GM23248 (cell line): ENCODE results near the gene ZFAND6. TPM values are rescaled to one million over a fixed set of nuclear protein-coding genes. Genes with fewer than 3 reads are reported as not detected.

ENCODE experiments used
- DNase-seq: peaks from one replicate; pipeline ENCODE4 v3.0.0-alpha.2; 2015
- H2AFZ ChIP-seq: fragments of 200-600 bp; sonication (generic); 2 replicates; pipeline ENCODE4 v1.6.1; 2016; ENCODE audit warnings: antibody characterized with exemption
- H3F3A ChIP-seq: fragments of 200-600 bp; sonication (generic); 2 replicates; pipeline ENCODE4 v1.6.1; 2016; ENCODE audit warnings: mild to moderate bottlenecking, antibody characterized with exemption, mixed run types; ENCODE audit not compliant: insufficient read depth
- H3K27ac ChIP-seq: fragments of 200-600 bp; sonication (generic); 2 replicates; pipeline ENCODE4 v1.5.1; 2016; ENCODE audit warnings: mild to moderate bottlenecking
- H3K27me3 ChIP-seq: fragments of 200-600 bp; sonication (generic); replicated peaks from 2 replicates; pipeline ENCODE4 v1.6.1; 2016; ENCODE audit warnings: mild to moderate bottlenecking; ENCODE audit not compliant: insufficient read depth
- H3K36me3 ChIP-seq: fragments of 200-600 bp; sonication (generic); 2 replicates; pipeline ENCODE4 v1.6.1; 2016; ENCODE audit warnings: low read depth, mild to moderate bottlenecking
- H3K4me1 ChIP-seq: fragments of 200-600 bp; sonication (generic); 2 replicates; pipeline ENCODE4 v1.6.1; 2016; ENCODE audit warnings: mild to moderate bottlenecking; ENCODE audit not compliant: insufficient read depth
- H3K4me2 ChIP-seq: fragments of 200-600 bp; sonication (generic); one replicate; pipeline ENCODE4 v1.6.1; 2016; ENCODE audit warnings: mild to moderate bottlenecking; ENCODE audit not compliant: unreplicated experiment
- H3K4me3 ChIP-seq: fragments of 200-600 bp; sonication (generic); 2 replicates; pipeline ENCODE4 v1.5.1; 2016; ENCODE audit warnings: mild to moderate bottlenecking
- H3K79me2 ChIP-seq: fragments of 200-600 bp; sonication (generic); 2 replicates; pipeline ENCODE4 v1.6.1; 2016; ENCODE audit warnings: mild to moderate bottlenecking; ENCODE audit not compliant: insufficient read depth
- H3K9ac ChIP-seq: fragments of 200-600 bp; sonication (generic); 2 replicates; pipeline ENCODE4 v1.6.1; 2016; ENCODE audit warnings: mild to moderate bottlenecking
- H3K9me2 ChIP-seq: fragments of 200-600 bp; sonication (generic); 2 replicates; pipeline ENCODE4 v1.6.1; 2016; ENCODE audit warnings: mixed run types, mild to moderate bottlenecking, moderate library complexity; ENCODE audit not compliant: insufficient read depth
- H3K9me3 ChIP-seq: fragments of 200-600 bp; sonication (generic); one replicate; pipeline ENCODE4 v1.6.1; 2017; ENCODE audit warnings: low read depth
- H4K20me1 ChIP-seq: fragments of 200-600 bp; sonication (generic); 2 replicates; pipeline ENCODE4 v1.6.0; 2016; ENCODE audit not compliant: insufficient read depth
- EZH2 ChIP-seq: fragments of 200-600 bp; sonication (generic); IDR thresholded peaks from 2 replicates; pipeline ENCODE4 v1.6.1; 2018; ENCODE audit warnings: antibody characterized with exemption, mild to moderate bottlenecking; ENCODE audit not compliant: insufficient read depth, poor library complexity, severe bottlenecking
- EZH2phosphoT487 ChIP-seq: fragments of 200-600 bp; sonication (generic); IDR thresholded peaks from 2 replicates; pipeline ENCODE4 v1.6.1; 2018; ENCODE audit warnings: antibody characterized with exemption, moderate library complexity, mild to moderate bottlenecking, low read depth; ENCODE audit not compliant: insufficient read depth
- WGBS, 2 experiments: methylation state at CpG; one replicate each; pipeline ENCODE4 v1.1.6; 2015 to 2017; ENCODE audit warnings: low lambda C conversion rate in 2 of 2, low coverage in 1 of 2; ENCODE audit errors: missing lambda C conversion rate in 2 of 2; 5-methylcytosine and 5-hydroxymethylcytosine counted together
- in situ Hi-C: fragments of 300-500 bp; cut with MboI; formaldehyde crosslinking; loops from 2 replicates; pipeline ENCODE4 v1.15.0; 2020
- polyA plus RNA-seq: library from polyadenylated mRNA; unstranded; fragments of >200 nt; fragmentation: Nextera tagmentation; extraction: Ambion mirVana; gene quantifications from 2 replicates; pipeline ENCODE4 v1.2.1, GENCODE V29; 2016
- total RNA-seq: library from RNA; depleted of rRNA; stranded (reverse); fragments of >200 nt; shearing (Covaris generic); gene quantifications from 2 replicates; pipeline ENCODE4 v1.2.3, GENCODE V29; 2014

Gene ZFAND6
- total and polyA plus RNA-seq, 2 experiments from 2014 or later: 101 to 104 TPM

DNA sequence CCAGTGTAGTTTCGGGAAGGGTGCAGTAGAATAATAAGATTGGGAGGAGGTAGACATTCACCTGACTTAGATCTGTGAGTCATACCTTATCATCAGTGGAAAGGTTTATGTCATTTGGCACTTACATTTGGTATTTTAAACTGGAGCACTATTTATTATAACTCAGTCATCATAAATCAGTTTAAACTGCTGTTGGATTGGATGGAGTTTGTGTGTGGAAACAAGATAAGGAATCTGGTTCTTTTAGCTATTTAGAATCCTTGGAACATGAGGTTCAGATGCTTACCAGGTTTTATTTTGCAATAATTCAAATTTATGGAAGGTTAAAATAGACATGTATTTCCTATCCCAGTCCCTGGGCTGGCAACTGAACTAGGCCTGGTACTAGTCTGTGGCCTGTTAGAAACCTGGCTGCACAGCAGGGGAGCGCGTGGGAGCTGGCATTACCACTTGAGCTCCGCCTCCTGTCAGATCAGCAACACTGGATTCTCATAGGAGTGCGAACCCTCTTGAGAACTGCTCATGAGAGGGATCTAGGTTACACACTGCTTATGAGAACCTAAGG, 34.5 kb downstream of the ZFAND6 start:
- Histone ChIP-seq H3K9me2 (no peaks in the 10 kb centered on the region), H2AFZ (no peak overlapping the region), H3K36me3 (no peaks in the 10 kb centered on the region), H3K9ac (no peak overlapping the region), H3K4me2 (no peak overlapping the region), H3K27me3 (no peaks in the 10 kb centered on the region), H3F3A (no peaks in the 10 kb centered on the region), H3K79me2 (peaks cover 98% of the 10 kb centered on the region), H3K9me3 (no peaks in the 10 kb centered on the region), H4K20me1 (peaks cover 12% of the 10 kb centered on the region), H3K4me3 (no peak overlapping the region), H3K27ac (no peak overlapping the region), H3K4me1 (peaks cover 11% of the 10 kb centered on the region)
- WGBS, 2 experiments: 81 to 91% methylated on average over 5 of the region's 5 CpGs
- in situ Hi-C loops: no loop called here
- TF ChIP-seq EZH2: no peak
- TF ChIP-seq EZH2phosphoT487: no peak
- no peak for DNase-seq

DNA sequence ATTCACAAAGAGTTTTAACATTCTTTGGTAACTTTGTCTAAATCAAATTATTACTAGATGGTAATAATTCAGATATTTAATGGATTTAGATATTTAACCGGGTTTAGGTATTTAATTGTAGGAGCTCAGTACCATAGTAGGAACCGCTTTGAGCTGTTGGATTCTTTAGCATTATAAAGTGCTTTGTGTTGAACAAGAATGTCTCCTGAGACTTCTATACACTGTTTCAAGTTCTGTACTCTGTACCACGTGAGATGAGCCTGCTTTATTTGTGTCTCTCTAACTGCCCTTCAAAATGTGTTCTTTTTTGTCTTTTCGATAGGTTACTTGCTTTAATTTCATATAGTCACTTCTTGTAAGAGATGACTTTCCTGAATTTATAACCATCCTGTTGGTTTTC, 36.0 kb downstream of the ZFAND6 start:
- WGBS, 2 experiments: 93 to 98% methylated on average over 4 of the region's 4 CpGs
- peaks cover 10% of the 10 kb centered on the region for H3K4me1 ChIP-seq
- DNase-seq: no peak
- no peak overlapping the region for H2AFZ ChIP-seq
- no peak overlapping the region for H3K9ac ChIP-seq
- no peaks in the 10 kb centered on the region for H3K9me2 ChIP-seq
- H4K20me1 ChIP-seq: peaks cover 12% of the 10 kb centered on the region
- H3F3A ChIP-seq: no peaks in the 10 kb centered on the region
- TF ChIP-seq EZH2phosphoT487 (no peak), EZH2 (no peak)
- no peaks in the 10 kb centered on the region for H3K9me3 ChIP-seq
- H3K4me3 ChIP-seq: no peak overlapping the region
- H3K4me2 ChIP-seq: no peak overlapping the region
- in situ Hi-C loops: no loop called here
- H3K27ac ChIP-seq: no peak overlapping the region
- peaks cover 98% of the 10 kb centered on the region for H3K79me2 ChIP-seq
- H3K36me3 ChIP-seq: no peaks in the 10 kb centered on the region
- H3K27me3 ChIP-seq: no peaks in the 10 kb centered on the region

DNA sequence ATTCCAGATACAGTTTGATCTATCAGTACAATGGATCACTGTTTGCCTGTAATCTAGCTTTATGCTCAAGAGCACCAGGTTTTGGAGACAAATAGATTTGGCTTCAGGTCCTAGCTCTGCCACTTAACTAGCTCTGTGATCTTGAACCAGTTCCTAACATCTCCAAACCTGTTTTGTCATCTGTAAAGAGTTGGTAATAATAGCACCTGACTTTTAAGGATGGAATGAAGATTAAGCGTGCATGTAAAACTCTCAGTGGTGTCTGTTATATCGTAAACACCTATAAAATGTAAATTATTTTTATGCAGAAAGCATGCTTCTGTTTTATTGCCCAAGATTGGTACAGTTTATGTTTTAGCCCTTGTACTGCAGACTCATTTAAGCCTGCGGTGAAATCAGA, 36.5 kb downstream of the ZFAND6 start:
- Histone ChIP-seq H4K20me1 (peaks cover 12% of the 10 kb centered on the region), H3K27me3 (no peaks in the 10 kb centered on the region), H3K4me2 (no peak overlapping the region), H3K4me1 (peaks cover 5% of the 10 kb centered on the region; the same call in 1 of the 2 replicates), H3K36me3 (no peaks in the 10 kb centered on the region), H3K9ac (no peak overlapping the region), H3K9me2 (no peaks in the 10 kb centered on the region), H3K27ac (no peak overlapping the region), H3K9me3 (no peaks in the 10 kb centered on the region), H3K79me2 (peaks cover 98% of the 10 kb centered on the region), H3F3A (no peaks in the 10 kb centered on the region), H3K4me3 (no peak overlapping the region), H2AFZ (no peak overlapping the region)
- no peak for DNase-seq
- WGBS, 2 experiments: 85 to 88% methylated on average over 3 of the region's 3 CpGs
- no peak for TF ChIP-seq EZH2
- no peak for TF ChIP-seq EZH2phosphoT487
- in situ Hi-C loops: no loop called here

DNA sequence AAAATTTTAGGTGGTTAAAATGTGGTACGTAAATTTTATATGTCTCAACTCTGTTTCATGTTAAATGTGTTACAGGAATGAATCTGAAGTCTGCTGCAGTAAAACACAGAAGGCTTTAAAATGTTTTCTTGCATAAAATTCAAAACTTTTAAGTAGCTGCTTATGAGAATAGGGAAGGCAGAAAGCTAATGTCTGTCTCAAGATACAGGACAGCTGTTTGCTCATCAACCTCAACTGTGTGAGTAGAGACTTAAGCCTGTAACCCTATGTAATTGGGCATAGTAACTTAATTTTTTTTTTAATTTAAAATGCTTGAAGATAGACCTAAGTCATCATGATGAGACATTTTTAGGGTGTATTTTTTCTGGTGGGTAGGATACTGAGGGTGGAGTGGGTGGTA, 38.9 kb downstream of the ZFAND6 start:
- whole genome bisulfite sequencing, 2 experiments: 96 to 100% methylated on average over 1 of the region's 1 CpG
- Histone ChIP-seq H3K4me2 (no peak overlapping the region), H2AFZ (no peak overlapping the region), H3K27ac (no peak overlapping the region), H3K9me2 (no peaks in the 10 kb centered on the region), H4K20me1 (peaks cover 12% of the 10 kb centered on the region), H3K4me3 (no peak overlapping the region), H3K9ac (no peak overlapping the region), H3K36me3 (no peaks in the 10 kb centered on the region), H3K4me1 (peaks cover 5% of the 10 kb centered on the region; the same call in 1 of the 2 replicates), H3K27me3 (no peaks in the 10 kb centered on the region), H3K9me3 (no peaks in the 10 kb centered on the region), H3K79me2 (peaks cover 97% of the 10 kb centered on the region), H3F3A (no peaks in the 10 kb centered on the region)
- in situ Hi-C loops: no loop called here
- DNase-seq: no peak
- no peak for TF ChIP-seq EZH2
- no peak for TF ChIP-seq EZH2phosphoT487
